Endothelial cell of umbilical vein (primary cell): ENCODE results near the gene TRIM27.
"Not testable (repeated sequence)": the region's sequence is repeated elsewhere in the genome, so short reads cannot be mapped to it uniquely, and the experiment has no call there.

Source experiments
- MYC ChIP-seq: IDR thresholded peaks from one replicate; pipeline ENCODE4 v1.6.1; 2011; ENCODE audit warnings: mild to moderate bottlenecking, low read depth, low read length
- TF ChIP-seq, protein P1 (sequence below), 2 donors: IDR thresholded peaks; 1 replicate in 1 of 2; 2 replicates in 1 of 2; pipeline ENCODE4 v1.5.1; 2011; ENCODE audit warnings: low read length in 2 of 2, mild to moderate bottlenecking in 2 of 2, moderate library complexity in 2 of 2, control low read depth in 1 of 2, inconsistent platforms in 1 of 2, low read depth in 1 of 2; ENCODE audit not compliant: insufficient read depth in 1 of 2; ENCODE audit errors: extremely low read depth in 1 of 2

GRCh38 chr6:28958561-28959243 lies 34.9 kb upstream of the TRIM27 start:
- TF ChIP-seq MYC = not testable (repeated sequence)
- TF ChIP-seq, protein P1, sequence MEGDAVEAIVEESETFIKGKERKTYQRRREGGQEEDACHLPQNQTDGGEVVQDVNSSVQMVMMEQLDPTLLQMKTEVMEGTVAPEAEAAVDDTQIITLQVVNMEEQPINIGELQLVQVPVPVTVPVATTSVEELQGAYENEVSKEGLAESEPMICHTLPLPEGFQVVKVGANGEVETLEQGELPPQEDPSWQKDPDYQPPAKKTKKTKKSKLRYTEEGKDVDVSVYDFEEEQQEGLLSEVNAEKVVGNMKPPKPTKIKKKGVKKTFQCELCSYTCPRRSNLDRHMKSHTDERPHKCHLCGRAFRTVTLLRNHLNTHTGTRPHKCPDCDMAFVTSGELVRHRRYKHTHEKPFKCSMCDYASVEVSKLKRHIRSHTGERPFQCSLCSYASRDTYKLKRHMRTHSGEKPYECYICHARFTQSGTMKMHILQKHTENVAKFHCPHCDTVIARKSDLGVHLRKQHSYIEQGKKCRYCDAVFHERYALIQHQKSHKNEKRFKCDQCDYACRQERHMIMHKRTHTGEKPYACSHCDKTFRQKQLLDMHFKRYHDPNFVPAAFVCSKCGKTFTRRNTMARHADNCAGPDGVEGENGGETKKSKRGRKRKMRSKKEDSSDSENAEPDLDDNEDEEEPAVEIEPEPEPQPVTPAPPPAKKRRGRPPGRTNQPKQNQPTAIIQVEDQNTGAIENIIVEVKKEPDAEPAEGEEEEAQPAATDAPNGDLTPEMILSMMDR (IDR thresholded peaks at IDR 0.05; ENCODE audit: extremely low read depth in 1 of 2, insufficient read depth in 1 of 2, low read depth in 1 of 2, low read length in 2 of 2) = not testable (repeated sequence)
